Endothelial cell of umbilical vein (primary cell): ENCODE results near the gene DGKH. TPM values are rescaled to one million over a fixed set of nuclear protein-coding genes. Genes with fewer than 3 reads are reported as not detected.

ENCODE experiments used
- BruUV-seq: library from RNA; stranded (reverse); fragments of 400-500 nt; replicated peaks from 2 replicates; lab custom pipeline; 2021; lab: Mats Ljungman, UMichigan
- CTCF ChIA-PET: fragments of 300-600, 350-600 bp; sonication (Branson Sonifier 250); formaldehyde crosslinking; loops from one replicate; lab custom pipeline; 2021; ENCODE audit warnings: antibody characterized with exemption, inconsistent platforms; lab: Charles Lee
- POLR2A ChIA-PET: fragments of 300-600, 350-600 bp; sonication (Branson Sonifier 250); formaldehyde crosslinking; loops from one replicate; lab custom pipeline; 2021; ENCODE audit warnings: antibody characterized with exemption, inconsistent platforms; lab: Charles Lee
- DNase-seq: peaks from one replicate; pipeline ENCODE4 v3.0.0-alpha.2; 2011; ENCODE audit warnings: low read depth, low spot score
- FAIRE-seq: peaks from 2 replicates; lab custom pipeline; 2011; peaks lifted over from hg19 to GRCh38; lab: Jason Lieb, UNC
- H2AFZ ChIP-seq: 2 replicates; pipeline ENCODE4 v1.6.0; 2012; ENCODE audit warnings: low read depth, low read length, control low read depth, inconsistent platforms
- H3K27ac ChIP-seq: 2 replicates; pipeline ENCODE4 v1.5.1; 2011; ENCODE audit warnings: low read depth, mild to moderate bottlenecking, control low read depth, low read length, moderate library complexity; ENCODE audit not compliant: insufficient read depth
- H3K27me3 ChIP-seq, 2 experiments: 2 replicates each; pipeline versions ENCODE4 v1.6.0 to v1.6.1; 2011; ENCODE audit warnings: low read length in 2 of 2, mixed read lengths in 1 of 2; ENCODE audit not compliant: control insufficient read depth in 2 of 2, insufficient read depth in 2 of 2
- H3K36me3 ChIP-seq, 2 experiments: 2 replicates in 1 of 2; 3 replicates in 1 of 2; pipeline ENCODE4 v1.5.1; 2011; ENCODE audit warnings: low read length in 2 of 2, mild to moderate bottlenecking in 1 of 2, moderate library complexity in 1 of 2; ENCODE audit not compliant: control insufficient read depth in 2 of 2, insufficient read depth in 2 of 2; ENCODE audit errors: extremely low read depth in 1 of 2
- H3K4me1 ChIP-seq: 3 replicates; pipeline ENCODE4 v1.5.1; 2011; ENCODE audit warnings: mild to moderate bottlenecking, low read length; ENCODE audit not compliant: control insufficient read depth, insufficient read depth; ENCODE audit errors: extremely low read depth
- H3K4me2 ChIP-seq: 2 replicates; pipeline ENCODE4 v1.6.1; 2011; ENCODE audit warnings: low read length, control low read depth, mixed read lengths; ENCODE audit not compliant: insufficient read depth
- H3K4me3 ChIP-seq, 3 experiments: fragments of 200-600 bp in 1 of 3; sonication (generic), shearing (Covaris generic) in 1 of 3; replicated peaks in 1 of 3; 2 replicates each; pipeline ENCODE4 v1.5.1; 2011 to 2016; ENCODE audit warnings: control low read depth in 3 of 3, low read length in 3 of 3, mild to moderate bottlenecking in 2 of 3, inconsistent platforms in 1 of 3, low read depth in 1 of 3, moderate library complexity in 1 of 3; ENCODE audit not compliant: insufficient read depth in 1 of 3
- H3K79me2 ChIP-seq: 2 replicates; pipeline ENCODE4 v1.6.0; 2012; ENCODE audit warnings: low read length, inconsistent platforms; ENCODE audit not compliant: control insufficient read depth, insufficient read depth
- H3K9ac ChIP-seq: replicated peaks from 2 replicates; pipeline ENCODE3; 2011; ENCODE audit warnings: low read length, control low read depth; ENCODE audit not compliant: insufficient read depth; ENCODE audit errors: extremely low read depth
- H3K9me1 ChIP-seq: replicated peaks from 3 replicates; pipeline ENCODE4 v1.6.0; 2011; ENCODE audit warnings: mild to moderate bottlenecking, low read length; ENCODE audit not compliant: control insufficient read depth, insufficient read depth; ENCODE audit errors: extremely low read depth
- H3K9me3 ChIP-seq: replicated peaks from 2 replicates; pipeline ENCODE4 v1.5.1; 2012; ENCODE audit warnings: low read length, inconsistent platforms; ENCODE audit not compliant: control insufficient read depth, insufficient read depth
- H4K20me1 ChIP-seq: replicated peaks from 2 replicates; pipeline ENCODE3; 2011; ENCODE audit warnings: mild to moderate bottlenecking, low read length; ENCODE audit not compliant: control insufficient read depth, insufficient read depth; ENCODE audit errors: extremely low read depth
- EZH2 ChIP-seq: IDR thresholded peaks from 2 replicates; pipeline ENCODE4 v1.6.1; 2012; ENCODE audit warnings: borderline replicate concordance, low read depth, mild to moderate bottlenecking, moderate library complexity, low read length, inconsistent platforms; ENCODE audit not compliant: severe bottlenecking
- FOS ChIP-seq: IDR thresholded peaks from 2 replicates; pipeline ENCODE4 v1.6.1; 2011; ENCODE audit warnings: mild to moderate bottlenecking, low read length, moderate library complexity, borderline replicate concordance; ENCODE audit not compliant: insufficient read depth
- JUN ChIP-seq: IDR thresholded peaks from 2 replicates; pipeline ENCODE4 v1.6.1; 2011; ENCODE audit warnings: borderline replicate concordance, low read depth; ENCODE audit not compliant: insufficient read length, insufficient read depth
- MYC ChIP-seq: IDR thresholded peaks from one replicate; pipeline ENCODE4 v1.6.1; 2011; ENCODE audit warnings: mild to moderate bottlenecking, low read depth, low read length
- POLR2A ChIP-seq: IDR thresholded peaks from 2 replicates; pipeline ENCODE4 v1.6.1; 2012; ENCODE audit warnings: low read depth, mild to moderate bottlenecking, control low read depth, low read length
- POLR2AphosphoS5 ChIP-seq: IDR thresholded peaks from 2 replicates; pipeline ENCODE4 v1.6.1; 2012; ENCODE audit warnings: low read depth, mild to moderate bottlenecking, control low read depth, low read length, moderate library complexity; ENCODE audit not compliant: insufficient read depth
- dilution Hi-C: fragments of 300-500 bp; cut with MboI; formaldehyde crosslinking; loops from one replicate; pipeline ENCODE4 v1.15.0; 2019; ENCODE audit warnings: low sequenced_read_pairs; ENCODE audit not compliant: extremely low pct_ligation_motif_present
- intact Hi-C: fragments of 100-400 bp; cut with micrococcal nuclease; formaldehyde crosslinking; loops from one replicate; pipeline ENCODE4 v1.10.0; 2022
- polyA plus RNA-seq, 4 experiments: library from polyadenylated mRNA; depleted of rRNA in 3 of 4; stranded (reverse) in 3 of 4; unstranded in 1 of 4; fragments of >200 nt; gene quantifications; 2 replicates each; pipeline versions ENCODE4 v1.2.1 to v1.2.3, GENCODE V29; 2011 to 2012; ENCODE audit warnings: missing spikeins in 1 of 4
- total RNA-seq: library from RNA; stranded (reverse); gene quantifications from 2 replicates; pipeline ENCODE4 v1.2.3, GENCODE V29; 2021
- TF ChIP-seq, protein P1 (sequence below): IDR thresholded peaks from 2 replicates; pipeline ENCODE4 v1.6.1; 2011; ENCODE audit not compliant: insufficient read depth, insufficient read length
- TF ChIP-seq, protein P2 (sequence below), 2 donors: IDR thresholded peaks; 1 replicate in 1 of 2; 2 replicates in 1 of 2; pipeline ENCODE4 v1.5.1; 2011; ENCODE audit warnings: low read length in 2 of 2, mild to moderate bottlenecking in 2 of 2, moderate library complexity in 2 of 2, control low read depth in 1 of 2, inconsistent platforms in 1 of 2, low read depth in 1 of 2; ENCODE audit not compliant: insufficient read depth in 1 of 2; ENCODE audit errors: extremely low read depth in 1 of 2

DGKH gene
- total and polyA plus RNA-seq, 2 donors (not counting 3 experiments of a cell fraction or from before 2014, with no cell fraction given): 4.1 to 30.1 TPM

DNA sequence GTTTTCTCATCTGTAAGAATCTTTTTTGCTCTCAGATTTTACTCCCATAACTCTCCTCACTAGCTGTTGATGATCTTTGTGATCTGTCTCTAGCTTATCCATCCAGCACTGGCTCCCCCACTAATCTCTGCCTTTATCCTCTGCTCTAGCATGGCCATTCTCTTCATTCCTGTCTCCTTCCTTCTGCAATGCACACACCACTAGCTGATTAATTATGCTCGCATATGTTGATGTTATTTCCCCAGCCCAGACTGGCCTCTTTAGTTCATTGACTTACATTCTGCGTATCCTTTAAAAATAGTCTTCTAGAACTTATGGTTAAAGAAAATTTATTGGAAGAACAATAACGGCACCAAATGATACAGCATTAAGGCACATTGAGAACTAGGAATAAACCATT lies 52.5 kb downstream of the DGKH start:
- POLR2A ChIA-PET: no interaction called here
- Histone ChIP-seq H2AFZ (no peak overlapping the region), H3K36me3 (no peaks in the 10 kb centered on the region), H3K9ac (no peak overlapping the region), H3K79me2 (peaks cover 25% of the 10 kb centered on the region), H3K27ac (no peak overlapping the region), H3K9me1 (no peaks in the 10 kb centered on the region), H3K4me3 (no peak overlapping the region), H3K4me1 (peaks cover 12% of the 10 kb centered on the region), H3K9me3 (no peaks in the 10 kb centered on the region), H3K4me2 (no peak overlapping the region), H4K20me1 (no peaks in the 10 kb centered on the region), H3K27me3 (no peaks in the 10 kb centered on the region)
- dilution Hi-C loops (loop anchor here (25.0 kb wide), 1 partner anchor 439 kb away; no protein-coding TSS in a partner anchor), intact Hi-C loops (no loop called here)
- BruUV-seq: no TSS peak
- TF ChIP-seq JUN: no peak
- no peak for TF ChIP-seq POLR2AphosphoS5
- no peak for TF ChIP-seq POLR2A
- TF ChIP-seq MYC: no peak
- TF ChIP-seq, protein P1, sequence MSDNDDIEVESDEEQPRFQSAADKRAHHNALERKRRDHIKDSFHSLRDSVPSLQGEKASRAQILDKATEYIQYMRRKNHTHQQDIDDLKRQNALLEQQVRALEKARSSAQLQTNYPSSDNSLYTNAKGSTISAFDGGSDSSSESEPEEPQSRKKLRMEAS: no peak
- TF ChIP-seq, protein P2, sequence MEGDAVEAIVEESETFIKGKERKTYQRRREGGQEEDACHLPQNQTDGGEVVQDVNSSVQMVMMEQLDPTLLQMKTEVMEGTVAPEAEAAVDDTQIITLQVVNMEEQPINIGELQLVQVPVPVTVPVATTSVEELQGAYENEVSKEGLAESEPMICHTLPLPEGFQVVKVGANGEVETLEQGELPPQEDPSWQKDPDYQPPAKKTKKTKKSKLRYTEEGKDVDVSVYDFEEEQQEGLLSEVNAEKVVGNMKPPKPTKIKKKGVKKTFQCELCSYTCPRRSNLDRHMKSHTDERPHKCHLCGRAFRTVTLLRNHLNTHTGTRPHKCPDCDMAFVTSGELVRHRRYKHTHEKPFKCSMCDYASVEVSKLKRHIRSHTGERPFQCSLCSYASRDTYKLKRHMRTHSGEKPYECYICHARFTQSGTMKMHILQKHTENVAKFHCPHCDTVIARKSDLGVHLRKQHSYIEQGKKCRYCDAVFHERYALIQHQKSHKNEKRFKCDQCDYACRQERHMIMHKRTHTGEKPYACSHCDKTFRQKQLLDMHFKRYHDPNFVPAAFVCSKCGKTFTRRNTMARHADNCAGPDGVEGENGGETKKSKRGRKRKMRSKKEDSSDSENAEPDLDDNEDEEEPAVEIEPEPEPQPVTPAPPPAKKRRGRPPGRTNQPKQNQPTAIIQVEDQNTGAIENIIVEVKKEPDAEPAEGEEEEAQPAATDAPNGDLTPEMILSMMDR (IDR thresholded peaks at IDR 0.05; ENCODE audit: extremely low read depth in 1 of 2, insufficient read depth in 1 of 2, low read depth in 1 of 2, low read length in 2 of 2): no peak
- TF ChIP-seq EZH2: no peak
- TF ChIP-seq FOS: no peak
- CTCF ChIA-PET: interaction anchor here (0.7 to 15.3 kb wide), 5 partner anchors 9 to 448 kb away, joined by 3 to 221 read pairs (median 3); no protein-coding TSS in a partner anchor
- DNase-seq (no peak), FAIRE-seq (no peak)
